ENCODE results near the gene STRN4.

DNA sequence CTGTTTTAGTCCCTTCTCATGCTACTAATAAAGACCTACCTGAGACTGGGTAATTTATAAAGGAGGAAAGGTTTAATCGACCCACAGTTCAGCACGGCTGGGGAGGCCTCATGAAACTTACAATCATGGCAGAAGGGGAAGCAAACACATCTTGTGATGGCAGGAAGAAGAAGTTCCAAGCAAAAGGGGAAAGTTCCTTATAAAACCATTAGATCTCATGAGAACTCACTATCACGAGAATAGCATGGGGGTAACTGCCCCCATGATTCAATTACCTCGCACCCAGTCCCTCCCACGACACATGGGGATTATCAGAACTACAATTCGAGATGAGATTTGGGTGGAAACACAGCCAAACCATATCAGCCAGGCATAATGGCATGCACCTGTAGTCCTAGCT is 13.0 kb upstream of the STRN4 start:
- no peak for TF ChIP-seq ELF4 (IDR thresholded peaks at IDR 0.05)
- no peak for TF ChIP-seq SUZ12 (IDR thresholded peaks at IDR 0.05)
- TF ChIP-seq BHLHE40 (IDR thresholded peaks at IDR 0.05; ENCODE audit: borderline replicate concordance): no peak
